Pancreas (tissue), 10 donors: ENCODE results near the gene SHB. TPM values are rescaled to one million over a fixed set of nuclear protein-coding genes. Genes with fewer than 3 reads are reported as not detected.
"Not testable (repeated sequence)": the region's sequence is repeated elsewhere in the genome, so short reads cannot be mapped to it uniquely, and the experiment has no call there.

ENCODE experiments used
- ATAC-seq, 4 donors: fragments of 200-7000 bp; cut with Tn5 transposase; one replicate each; pipeline versions ENCODE4 v1.8.0 to v1.9.1; 2020; ENCODE audit warnings: mild to moderate bottlenecking in 4 of 4, moderate library complexity in 4 of 4
- DNase-seq, 6 donors: peaks; one replicate each; pipeline ENCODE4 v3.0.0-alpha.2; 2020
- FAIRE-seq: peaks from 2 replicates; lab custom pipeline; 2012; peaks lifted over from hg19 to GRCh38; lab: Jason Lieb, UNC
- H3K27ac ChIP-seq, 4 donors: fragments of 200-600 bp; sonication (generic); 1 replicate in 3 of 4; 2 replicates in 1 of 4; pipeline versions ENCODE4 v1.5.0 to v1.8.0; 2020
- H3K27me3 ChIP-seq, 4 donors: fragments of 200-600 bp; one replicate each; pipeline ENCODE4 v1.8.0; 2021
- H3K36me3 ChIP-seq, 3 donors: fragments of 200-600 bp; sonication (generic) in 1 of 3; one replicate each; pipeline versions ENCODE4 v1.5.0 to v1.8.0; 2020 to 2021
- H3K4me1 ChIP-seq, 3 donors: fragments of 200-600 bp; one replicate each; pipeline ENCODE4 v1.8.0; 2021
- H3K4me3 ChIP-seq, 4 donors: fragments of 200-600 bp; sonication (generic) in 2 of 4; one replicate each; pipeline versions ENCODE4 v1.5.0 to v1.8.0; 2020 to 2021
- H3K9me3 ChIP-seq, 4 donors: fragments of 200-600 bp; one replicate each; pipeline ENCODE4 v1.8.0; 2021
- CTCF ChIP-seq, 4 donors: fragments of 200-600 bp; sonication (generic) in 3 of 4; IDR thresholded peaks; one replicate each; pipeline versions ENCODE4 v1.5.0 to v1.8.0; 2021; ENCODE audit warnings: antibody characterized with exemption in 4 of 4
- WGBS, 2 donors: extraction: QIAGEN DNeasy Blood & Tissue Kit; methylation state at CpG; one replicate each; pipeline ENCODE4 v1.1.7; 2013; 5-methylcytosine and 5-hydroxymethylcytosine counted together
- intact Hi-C, 3 donors: fragments of 100-400 bp; cut with DNase I; formaldehyde crosslinking; loops; one replicate each; pipeline versions ENCODE4 v1.11.1 to v1.14.2; 2022
- polyA plus RNA-seq, 2 donors: library from polyadenylated mRNA; stranded (reverse); fragments of 200-250 nt; gene quantifications; one replicate each; pipeline ENCODE4 v1.2.3, GENCODE V29; 2013
- total RNA-seq, 6 donors: library from RNA; stranded (reverse); fragmentation: NEBNext Ultra II Directional in 4 of 6; extraction: Animal tissue kit (Norgen Biotek cat#: 25700) in 4 of 6; gene quantifications; one replicate each; pipeline versions ENCODE4 v1.2.1 to v1.2.4, GENCODE V29; 2021 to 2023
- donor health status: healthy with polysubstance abuse.
- donor health status: DM: no; HTN: no; CAD: no; lungs with moderate emphysema.
- donor health status: DM: no; HTN: no; CAD: no.
- donor health status: control.
- donor health status: control.
- donor health status: Bipolar disorder and iron deficiency.
- donor health status: DM: yes; HTN: yes; CAD: no.
- donor health status: DM: no; HTN: no; CAD: no.
- donor health status: DM: no; HTN: no; CAD: no.
- donor health status: DM: yes; HTN: yes; CAD: no.

SHB gene
- total and polyA plus RNA-seq, 8 donors: 11.5 to 24.2 (median 19.2) TPM

- DNase-seq (no peak), FAIRE-seq (no peak), ATAC-seq (no peak)
- no peak overlapping the region for H3K27ac ChIP-seq
- H3K4me1 ChIP-seq: peaks cover 5 to 19% (median 14%) of the 10 kb centered on the region in 3 donors
- TF ChIP-seq CTCF (IDR thresholded peaks at IDR 0.05): no peak
- H3K4me3 ChIP-seq: no peak overlapping the region
- no peaks in the 10 kb centered on the region for H3K9me3 ChIP-seq
- H3K36me3 ChIP-seq: peaks cover 0 to 10% (median 5%) of the 10 kb centered on the region in 3 donors
- intact Hi-C loops: no loop called here
- H3K27me3 ChIP-seq: no peaks in the 10 kb centered on the region
Observed at GRCh38 chr9:37902131-37902530, 166.9 kb downstream of the SHB start.

GRCh38 chr9:37899041-37899440, 170.0 kb downstream of the SHB start:
- H3K27ac ChIP-seq: no peak overlapping the region
- intact Hi-C loops: no loop called here

GRCh38 chr9:37897665-37898064, 171.4 kb downstream of the SHB start:
- Histone ChIP-seq H3K4me3 (no peak overlapping the region), H3K27ac (no peak overlapping the region), H3K36me3 (peaks cover 0 to 31% (median 17%) of the 10 kb centered on the region in 3 donors), H3K4me1 (peaks cover 0 to 12% (median 10%) of the 10 kb centered on the region in 3 donors), H3K9me3 (no peaks in the 10 kb centered on the region), H3K27me3 (no peaks in the 10 kb centered on the region)
- TF ChIP-seq CTCF (IDR thresholded peaks at IDR 0.05): no peak
- DNase-seq (no peak), ATAC-seq (no peak), FAIRE-seq (no peak)
- intact Hi-C loops: no loop called here
- 47 to 48% methylated on average over 2 of the region's 2 CpGs for WGBS, 2 donors

More at GRCh38 chr9:37899041-37899440, 170.0 kb downstream of the SHB start:
- H3K4me1 ChIP-seq: peaks cover 0 to 14% (median 12%) of the 10 kb centered on the region in 3 donors
- WGBS, 2 donors: 72 to 89% methylated on average over 2 of the region's 2 CpGs
- no peaks in the 10 kb centered on the region for H3K27me3 ChIP-seq
- DNase-seq: no peak
- no peak for ATAC-seq
- no peak for TF ChIP-seq CTCF (IDR thresholded peaks at IDR 0.05)
- H3K4me3 ChIP-seq: no peak overlapping the region
- no peak for FAIRE-seq
- H3K36me3 ChIP-seq: peaks cover 0 to 24% (median 17%) of the 10 kb centered on the region in 3 donors
- no peaks in the 10 kb centered on the region for H3K9me3 ChIP-seq

GRCh38 chr9:37892063-37892462, 177.0 kb downstream of the SHB start:
- H3K4me3 ChIP-seq: no peak overlapping the region
- H3K36me3 ChIP-seq: peaks cover 0 to 21% (median 11%) of the 10 kb centered on the region in 3 donors
- no peaks in the 10 kb centered on the region for H3K9me3 ChIP-seq
- H3K27me3 ChIP-seq: no peaks in the 10 kb centered on the region
- no peaks in the 10 kb centered on the region for H3K4me1 ChIP-seq
- DNase-seq (no peak), FAIRE-seq (no peak), ATAC-seq (no peak)
- TF ChIP-seq CTCF (IDR thresholded peaks at IDR 0.05): no peak
- intact Hi-C loops: no loop called here
- 74 to 78% methylated on average over 8 of the region's 8 CpGs for WGBS, 2 donors
- H3K27ac ChIP-seq: no peak overlapping the region

- intact Hi-C loops, FAIRE-seq, DNase-seq, H3K27me3 ChIP-seq, H3K4me1 ChIP-seq, ATAC-seq, H3K27ac ChIP-seq, H3K9me3 ChIP-seq, H3K4me3 ChIP-seq: not testable (repeated sequence)
- WGBS, 2 donors: 98 to 99% methylated on average over 13 to 17 of the region's 17 CpGs
- H3K36me3 ChIP-seq: peaks cover 0 to 11% (median 3%) of the 10 kb centered on the region in 3 donors
Observed at GRCh38 chr9:37891042-37891441, 178.0 kb downstream of the SHB start.
